Fibroblast of pulmonary artery (primary cell): ENCODE data around the gene WDR45B.

Experiments
- DNase-seq: peaks from one replicate; pipeline ENCODE4 v3.0.0-alpha.2; 2010; ENCODE audit warnings: low read depth
- H3K4me3 ChIP-seq: replicated peaks from 2 replicates; pipeline ENCODE4 v1.5.1; 2011; ENCODE audit warnings: low read depth, mild to moderate bottlenecking, control low read depth, low read length, moderate library complexity
- CTCF ChIP-seq: IDR thresholded peaks from 2 replicates; pipeline ENCODE4 v1.5.1; 2011; ENCODE audit warnings: mild to moderate bottlenecking, control low read depth, low read length, inconsistent platforms; ENCODE audit errors: missing control alignments

WDR45B gene

DNA sequence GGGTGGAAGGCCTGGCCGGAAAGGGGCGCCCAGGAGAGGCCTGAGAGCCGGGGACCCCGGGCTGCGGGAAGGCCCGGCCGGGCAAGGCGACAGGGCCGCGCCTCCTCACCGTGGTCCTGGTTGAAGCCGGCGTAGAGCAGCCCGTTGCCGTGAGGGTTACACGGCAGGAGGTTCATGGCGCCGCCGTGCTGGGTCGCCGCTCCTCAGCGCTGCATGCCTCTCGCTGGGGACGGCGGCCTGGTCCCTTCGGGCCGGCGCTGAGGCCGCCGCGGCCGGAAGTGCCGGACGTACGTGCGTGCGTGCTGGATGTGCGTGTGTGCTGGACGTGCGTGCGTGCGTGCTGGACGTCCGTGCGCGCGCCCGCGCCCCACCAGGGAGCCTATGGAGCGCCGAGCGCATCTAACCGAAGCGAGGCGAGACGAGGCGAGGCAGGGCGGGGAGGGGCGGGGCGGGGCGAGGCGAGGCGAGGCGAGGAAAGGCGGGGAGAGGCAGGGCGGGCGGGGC is at the start of gene WDR45B:
WDR45B (minus strand) TSS at position 280 of the 504 bp plus-strand sequence; CDS start at position 176, 104 bp downstream.
- TF ChIP-seq CTCF: no peak
- peak; percentile 98 for DNase-seq
- peak within 1 kb of the TSS; percentile 92 for H3K4me3 ChIP-seq

GRCh38 chr17:82697808-82698064 is 49.5 kb upstream of the WDR45B start:
- TF ChIP-seq CTCF: no peak
- H3K4me3 ChIP-seq: peak overlapping the region; percentile 61
- DNase-seq: no peak

GRCh38 chr17:82696916-82697807 is 48.9 kb upstream of the WDR45B start:
- H3K4me3 ChIP-seq: peak overlapping the region; percentile 61
- no peak for DNase-seq
- no peak for TF ChIP-seq CTCF

GRCh38 chr17:82696259-82696658 is 48.0 kb upstream of the WDR45B start:
- TF ChIP-seq CTCF: no peak
- no peak for DNase-seq
- no peak overlapping the region for H3K4me3 ChIP-seq

DNA sequence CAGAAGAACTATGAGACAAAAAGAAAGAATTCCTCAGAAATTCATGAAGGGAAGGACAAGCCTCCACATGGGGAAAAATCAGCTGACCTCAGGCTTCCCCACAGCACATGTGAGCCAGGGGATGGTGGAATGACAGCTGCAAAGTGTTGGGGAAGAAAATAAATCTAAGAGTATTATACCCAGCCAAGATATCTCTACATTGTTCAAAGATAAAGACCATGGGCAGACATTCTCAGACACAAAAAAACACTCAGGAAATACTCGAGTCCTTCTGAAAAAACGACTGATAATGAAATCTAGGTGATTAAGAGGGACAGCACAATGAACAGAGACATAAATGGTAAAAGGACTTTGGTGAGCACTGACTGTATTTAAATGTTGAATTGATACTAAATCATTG is 46.4 kb upstream of the WDR45B start:
- TF ChIP-seq CTCF: no peak

GRCh38 chr17:82693168-82693867 is 45.1 kb upstream of the WDR45B start:
- no peak for DNase-seq
- TF ChIP-seq CTCF: no peak

More for the DNA sequence above, 46.4 kb upstream of the WDR45B start:
- no peak for DNase-seq
- no peak overlapping the region for H3K4me3 ChIP-seq

More at GRCh38 chr17:82693168-82693867, 45.1 kb upstream of the WDR45B start:
- H3K4me3 ChIP-seq: no peak overlapping the region
